Aorta (tissue), 5 donors: Measurements from ENCODE around the gene DHRS3. TPM values are rescaled to one million over a fixed set of nuclear protein-coding genes. Genes with fewer than 3 reads are reported as not detected.

Experiments used
- ATAC-seq: fragments of 200-7000 bp; cut with Tn5 transposase; one replicate; pipeline ENCODE4 v1.9.1; 2022; ENCODE audit warnings: moderate library complexity; ENCODE audit not compliant: low FRiP score
- DNase-seq, 2 donors: peaks; one replicate each; pipeline ENCODE4 v3.0.0-alpha.2; 2020
- H3K27ac ChIP-seq, 2 donors: one replicate each; pipeline ENCODE4 v1.5.1; 2013; ENCODE audit warnings: low read length in 2 of 2, mild to moderate bottlenecking in 2 of 2, moderate library complexity in 2 of 2, control low read depth in 1 of 2, inconsistent platforms in 1 of 2, low read depth in 1 of 2
- H3K27me3 ChIP-seq, 2 donors: one replicate each; pipeline ENCODE4 v1.6.1; 2013; ENCODE audit warnings: control low read depth in 1 of 2, low read length in 1 of 2, mild to moderate bottlenecking in 1 of 2, moderate library complexity in 1 of 2; ENCODE audit not compliant: insufficient read depth in 2 of 2, control insufficient read depth in 1 of 2
- H3K36me3 ChIP-seq, 2 donors: one replicate each; pipeline ENCODE4 v1.6.1; 2013; ENCODE audit warnings: control low read depth in 1 of 2, low read length in 1 of 2, mild to moderate bottlenecking in 1 of 2; ENCODE audit not compliant: insufficient read depth in 2 of 2, control insufficient read depth in 1 of 2
- H3K4me1 ChIP-seq, 2 donors: one replicate each; pipeline ENCODE4 v1.6.1; 2013; ENCODE audit warnings: low read length in 2 of 2, control low read depth in 1 of 2, mild to moderate bottlenecking in 1 of 2, moderate library complexity in 1 of 2; ENCODE audit not compliant: insufficient read depth in 2 of 2, control insufficient read depth in 1 of 2
- H3K4me3 ChIP-seq, 2 donors: one replicate each; pipeline ENCODE4 v1.5.1; 2013; ENCODE audit warnings: low read length in 2 of 2, control low read depth in 1 of 2, mild to moderate bottlenecking in 1 of 2
- H3K9me3 ChIP-seq: one replicate; pipeline ENCODE4 v1.6.1; 2013; ENCODE audit warnings: mild to moderate bottlenecking, low read length; ENCODE audit not compliant: control insufficient read depth
- WGBS, 2 donors: extraction: QIAGEN DNeasy Blood & Tissue Kit; methylation state at CpG; one replicate each; pipeline ENCODE4 v1.1.7; 2013; 5-methylcytosine and 5-hydroxymethylcytosine counted together
- intact Hi-C, 2 donors: fragments of 100-400 bp; cut with DNase I; formaldehyde crosslinking; loops; one replicate each; pipeline versions ENCODE4 v1.14.2 to v1.15.0; 2022
- polyA plus RNA-seq, 2 donors: library from polyadenylated mRNA; stranded (reverse); fragments of 200-250 nt; gene quantifications; one replicate each; pipeline ENCODE4 v1.2.3, GENCODE V29; 2013
- total RNA-seq, 2 donors: library from RNA; stranded (reverse); fragmentation: NEBNext Ultra II Directional; extraction: Animal tissue kit (Norgen Biotek cat#: 25700); gene quantifications; one replicate each; pipeline ENCODE4 v1.2.1, GENCODE V29; 2021
- donor health status: healthy with polysubstance abuse.
- donor health status: Bipolar disorder and iron deficiency.
- donor health status: DM: no; HTN: no; CAD: no.
- donor health status: DM: no; HTN: no; CAD: no.
- donor health status: DM: yes; HTN: yes; CAD: no.

DHRS3 gene
- total and polyA plus RNA-seq, 4 donors: 27.5 to 325 (median 87.3) TPM

DNA sequence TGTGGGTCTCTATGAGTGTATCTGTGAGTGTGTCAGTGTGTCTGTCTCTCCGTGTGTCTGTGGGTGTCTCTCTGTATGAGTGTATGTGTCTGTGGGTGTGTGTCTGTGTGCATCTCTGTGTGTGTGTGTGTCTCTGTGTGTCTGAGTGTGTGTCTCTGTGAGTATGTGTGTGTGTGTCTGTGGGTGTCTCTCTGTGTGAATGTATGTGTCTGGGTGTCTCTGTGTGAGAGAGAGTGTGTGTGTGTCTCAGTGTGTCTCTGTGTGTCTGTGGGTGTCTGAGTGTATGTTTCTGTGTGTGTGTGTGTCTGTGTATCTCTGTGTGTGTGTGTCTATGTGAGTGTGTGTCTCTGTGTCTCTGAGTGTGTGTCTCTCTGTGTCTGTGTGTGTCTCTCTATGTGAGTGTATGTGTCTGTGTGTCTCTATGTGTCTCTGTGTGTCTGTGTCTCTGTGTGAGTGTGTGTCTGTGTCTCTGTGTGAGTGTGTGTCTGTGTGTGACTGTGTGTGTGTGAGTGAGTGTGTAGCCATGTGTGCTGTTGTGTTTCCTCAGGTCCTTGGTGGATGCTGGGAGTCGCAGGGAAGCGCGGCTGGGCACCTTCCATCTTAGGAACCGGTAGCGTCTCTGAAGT lies 33.0 kb downstream of the DHRS3 start:
- Histone ChIP-seq H3K4me3 (no peak overlapping the region), H3K27me3 (no peaks in the 10 kb centered on the region), H3K9me3 (no peaks in the 10 kb centered on the region), H3K4me1 (no peaks in the 10 kb centered on the region), H3K27ac (no peak overlapping the region), H3K36me3 (no peaks in the 10 kb centered on the region)
- DNase-seq (no peak), ATAC-seq (no peak)
- intact Hi-C loops: no loop called here
- 72 to 74% methylated on average over 6 of the region's 6 CpGs for WGBS, 2 donors

DNA sequence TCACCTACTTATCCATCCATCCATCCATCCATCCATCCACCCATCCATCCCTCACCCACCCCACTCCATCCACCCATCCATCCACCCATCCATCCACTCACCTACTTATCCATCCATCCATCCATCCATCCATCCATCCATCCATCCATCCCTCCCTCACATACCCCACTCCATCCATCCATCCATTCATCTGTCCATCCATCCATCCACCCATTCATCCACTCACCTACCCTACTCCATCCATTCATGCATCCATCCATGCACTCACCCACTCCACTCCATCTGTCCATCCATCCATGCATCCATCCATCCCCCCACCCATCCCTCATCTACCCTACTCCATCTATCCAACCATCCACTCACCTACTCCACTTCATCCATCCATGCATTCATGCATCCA lies 34.5 kb downstream of the DHRS3 start:
- H3K36me3 ChIP-seq: no peaks in the 10 kb centered on the region
- H3K27ac ChIP-seq: no peak overlapping the region
- ATAC-seq (no peak), DNase-seq (no peak)
- H3K4me1 ChIP-seq: no peaks in the 10 kb centered on the region
- intact Hi-C loops: no loop called here
- no peaks in the 10 kb centered on the region for H3K27me3 ChIP-seq
- no peak overlapping the region for H3K4me3 ChIP-seq
- H3K9me3 ChIP-seq: no peaks in the 10 kb centered on the region

DNA sequence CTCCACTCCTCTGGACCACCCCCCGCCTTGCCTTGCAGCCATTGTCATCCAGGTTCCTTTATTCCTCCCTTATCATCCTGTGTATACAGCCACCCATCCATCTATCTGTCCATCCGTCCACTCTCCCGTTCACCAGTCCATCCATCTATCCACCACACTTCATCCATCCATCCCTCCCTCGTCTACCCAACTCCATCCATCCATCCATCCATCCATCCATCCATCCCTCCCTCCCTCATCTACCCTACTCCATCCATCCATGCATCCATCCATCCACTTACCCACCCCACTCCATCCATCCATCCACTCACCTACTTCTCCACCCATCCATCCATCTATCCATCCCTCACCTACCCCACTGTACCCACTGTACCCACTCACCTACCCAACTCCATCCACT lies 35.4 kb downstream of the DHRS3 start:
- DNase-seq: no peak
- Histone ChIP-seq H3K27ac (no peak overlapping the region), H3K4me3 (no peak overlapping the region), H3K27me3 (no peaks in the 10 kb centered on the region), H3K36me3 (no peaks in the 10 kb centered on the region), H3K9me3 (no peaks in the 10 kb centered on the region), H3K4me1 (no peaks in the 10 kb centered on the region)
- intact Hi-C loops: no loop called here
- no peak for ATAC-seq
- 95 to 97% methylated on average over 4 of the region's 4 CpGs for WGBS, 2 donors

DNA sequence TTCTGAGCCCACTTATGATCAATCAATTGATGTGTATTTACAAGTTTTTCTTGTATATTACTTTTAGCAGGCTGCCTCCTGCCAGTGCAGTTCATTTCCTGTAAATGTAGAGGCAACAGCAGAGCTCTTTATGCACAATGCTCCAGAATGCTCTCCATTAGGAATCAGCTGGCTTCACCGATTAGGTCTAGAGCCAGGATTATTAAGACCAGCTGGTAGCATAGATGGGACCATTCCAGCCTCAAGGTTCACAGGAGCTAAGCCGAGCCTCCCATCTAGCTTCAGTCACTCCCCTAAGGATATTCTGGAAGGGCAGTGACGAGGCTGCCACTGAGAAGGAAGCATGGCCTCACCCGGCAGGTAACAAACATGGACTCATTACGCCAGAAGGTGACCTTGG lies 36.8 kb downstream of the DHRS3 start:
- ATAC-seq: no peak
- Histone ChIP-seq H3K4me3 (no peak overlapping the region), H3K27ac (peak overlapping the region in 1 of 2 donors; percentile 25), H3K9me3 (no peaks in the 10 kb centered on the region), H3K36me3 (peaks cover 0 to 1% of the 10 kb centered on the region in 2 donors), H3K27me3 (no peaks in the 10 kb centered on the region), H3K4me1 (no peaks in the 10 kb centered on the region)
- intact Hi-C loops: no loop called here
- DNase-seq: peak in 1 of 2 donors; percentile 35
- 77 to 88% methylated on average over 5 of the region's 5 CpGs for WGBS, 2 donors

DNA sequence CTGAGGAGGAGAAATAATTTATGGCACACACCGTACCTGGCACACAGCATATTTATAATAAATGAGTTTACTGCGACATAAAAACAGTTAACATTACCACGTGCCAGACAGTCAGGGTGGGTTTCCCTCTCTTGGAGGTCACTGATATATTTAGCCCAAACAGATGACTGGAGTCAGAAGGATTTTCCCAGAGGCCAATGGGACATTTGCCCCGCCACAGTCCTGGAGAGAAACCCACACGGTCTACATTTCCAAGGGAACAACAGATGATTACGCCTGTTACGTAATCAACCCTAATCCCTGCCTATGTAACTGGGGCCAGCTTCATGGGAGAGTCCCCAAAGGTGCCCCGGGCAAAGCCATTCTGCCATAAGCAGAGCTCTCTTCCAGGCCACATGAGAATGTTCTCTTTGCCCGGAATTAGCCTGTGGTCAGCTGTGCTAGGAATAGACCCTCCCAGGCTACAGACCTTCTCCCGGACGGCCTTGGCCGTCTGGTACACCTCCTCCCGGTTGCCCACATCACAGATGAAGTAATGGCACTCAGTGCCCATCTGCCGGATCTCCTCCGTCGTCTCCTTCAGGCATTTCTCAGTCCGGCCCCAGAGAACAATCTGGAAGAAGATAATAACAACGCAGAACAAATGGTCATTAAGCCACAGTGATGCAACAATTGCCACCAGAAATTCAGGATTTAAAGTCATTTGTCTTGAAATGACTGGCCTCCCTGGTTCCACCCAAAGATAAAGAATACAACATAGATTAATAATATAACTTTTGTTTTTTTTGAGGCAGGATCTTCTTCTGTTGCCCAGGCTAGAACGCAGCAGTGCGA lies 37.7 kb downstream of the DHRS3 start:
- Histone ChIP-seq H3K36me3 (peaks cover 0 to 1% of the 10 kb centered on the region in 2 donors), H3K4me3 (no peak overlapping the region), H3K27me3 (no peaks in the 10 kb centered on the region), H3K9me3 (no peaks in the 10 kb centered on the region), H3K27ac (peak overlapping the region in 1 of 2 donors; percentile 56), H3K4me1 (no peaks in the 10 kb centered on the region)
- DNase-seq (peak in 1 of 2 donors; percentile 74), ATAC-seq (peak; percentile 83)
- WGBS, 2 donors: 32 to 42% methylated on average over 20 of the region's 20 CpGs
- intact Hi-C loops: no loop called here

DNA sequence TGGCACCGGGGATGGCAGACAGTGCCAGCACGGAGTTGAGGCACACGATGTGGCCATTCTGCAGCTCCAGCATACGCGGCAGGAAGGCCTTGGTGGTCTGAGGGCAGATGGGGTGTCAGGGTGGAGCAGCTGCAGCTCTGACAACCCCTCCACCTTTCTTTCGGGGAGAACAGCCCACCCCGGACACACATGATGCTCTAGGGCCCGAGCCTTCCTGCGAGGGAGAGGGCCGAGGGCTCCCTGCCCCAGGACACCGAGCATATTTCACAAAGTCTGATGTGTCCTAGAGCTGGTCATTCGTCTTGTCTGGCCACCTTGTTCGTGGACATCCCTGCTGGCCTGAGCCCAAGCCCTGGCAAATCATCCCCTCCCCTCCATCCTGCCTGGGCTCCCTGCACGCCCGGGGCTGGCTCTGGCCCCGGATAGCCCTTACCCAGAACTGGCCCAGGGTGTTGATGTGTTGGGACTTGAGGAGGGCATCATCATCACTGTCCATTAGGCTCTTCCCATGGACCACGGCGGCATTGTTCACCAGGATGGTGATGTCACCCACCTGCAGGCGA lies 39.1 kb downstream of the DHRS3 start:
- intact Hi-C loops: no loop called here
- no peak overlapping the region for H3K4me3 ChIP-seq
- peaks cover 0 to 1% of the 10 kb centered on the region in 2 donors for H3K36me3 ChIP-seq
- no peak overlapping the region for H3K27ac ChIP-seq
- no peaks in the 10 kb centered on the region for H3K9me3 ChIP-seq
- no peak for DNase-seq
- H3K27me3 ChIP-seq: no peaks in the 10 kb centered on the region
- WGBS, 2 donors: 89 to 90% methylated on average over 19 of the region's 19 CpGs
- ATAC-seq: no peak
- no peaks in the 10 kb centered on the region for H3K4me1 ChIP-seq

DNA sequence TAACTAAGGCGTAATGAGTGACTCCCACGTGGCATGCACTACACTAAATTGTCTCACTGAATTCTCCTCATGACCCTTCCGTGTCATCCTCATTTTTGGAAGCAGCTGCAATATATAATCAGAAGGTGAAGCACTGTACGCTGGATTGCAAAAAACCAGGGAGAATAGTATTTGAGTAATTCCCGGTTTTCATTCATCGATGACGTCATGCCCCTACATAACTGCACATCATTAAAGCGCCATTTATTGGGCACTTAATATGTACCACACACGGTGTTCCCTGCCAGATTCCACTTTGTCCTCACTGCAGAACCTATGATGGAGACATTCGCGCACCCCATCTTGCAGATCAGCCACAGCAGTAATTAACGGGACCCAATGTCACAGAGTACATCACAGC lies 41.0 kb downstream of the DHRS3 start:
- WGBS, 2 donors: 92 to 93% methylated on average over 12 of the region's 12 CpGs
- no peak for ATAC-seq
- no peak overlapping the region for H3K4me3 ChIP-seq

DNA sequence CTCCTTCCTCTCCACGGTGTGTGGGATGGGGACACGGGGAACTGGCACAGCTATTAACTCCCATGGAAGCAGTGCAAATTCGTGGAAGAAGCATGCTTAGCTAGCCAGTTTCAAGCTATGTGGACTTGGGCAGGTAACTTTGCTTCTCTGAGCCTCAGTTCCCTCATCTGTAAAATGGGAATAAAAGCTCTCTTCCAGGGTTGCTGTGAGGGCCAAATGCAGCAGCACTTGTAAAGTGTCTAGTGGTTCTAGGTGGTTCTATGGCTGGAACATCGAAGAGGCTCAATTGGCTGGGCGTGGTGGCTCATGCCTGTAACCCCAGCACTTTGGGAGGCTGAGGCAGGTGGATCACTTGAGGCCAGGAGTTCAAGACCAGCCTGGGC lies 43.3 kb downstream of the DHRS3 start:
- H3K36me3 ChIP-seq: peaks cover 0 to 6% of the 10 kb centered on the region in 2 donors
- 91 to 96% methylated on average over 5 of the region's 5 CpGs for WGBS, 2 donors
- H3K4me3 ChIP-seq: no peak overlapping the region
- H3K27ac ChIP-seq: no peak overlapping the region
- no peak for DNase-seq
- intact Hi-C loops: no loop called here
- no peaks in the 10 kb centered on the region for H3K9me3 ChIP-seq
- no peaks in the 10 kb centered on the region for H3K4me1 ChIP-seq
- no peak for ATAC-seq
- no peaks in the 10 kb centered on the region for H3K27me3 ChIP-seq

More for the DNA sequence above, 41.0 kb downstream of the DHRS3 start:
- no peak overlapping the region for H3K27ac ChIP-seq
- H3K9me3 ChIP-seq: no peaks in the 10 kb centered on the region
- H3K27me3 ChIP-seq: no peaks in the 10 kb centered on the region
- no peaks in the 10 kb centered on the region for H3K4me1 ChIP-seq
- peaks cover 0 to 3% of the 10 kb centered on the region in 2 donors for H3K36me3 ChIP-seq
- intact Hi-C loops: no loop called here
- peak in 1 of 2 donors; percentile 29 for DNase-seq
